ENCODE results near the gene GNG3. TPM values are rescaled to one million over a fixed set of nuclear protein-coding genes. Genes with fewer than 3 reads are reported as not detected.

GNG3 gene
- total RNA-seq (not detected), total RNA-seq (0 to 0.20 (median 0.06) reads per million in 29 experiments)
- total RNA-seq (2013): not detected

DNA sequence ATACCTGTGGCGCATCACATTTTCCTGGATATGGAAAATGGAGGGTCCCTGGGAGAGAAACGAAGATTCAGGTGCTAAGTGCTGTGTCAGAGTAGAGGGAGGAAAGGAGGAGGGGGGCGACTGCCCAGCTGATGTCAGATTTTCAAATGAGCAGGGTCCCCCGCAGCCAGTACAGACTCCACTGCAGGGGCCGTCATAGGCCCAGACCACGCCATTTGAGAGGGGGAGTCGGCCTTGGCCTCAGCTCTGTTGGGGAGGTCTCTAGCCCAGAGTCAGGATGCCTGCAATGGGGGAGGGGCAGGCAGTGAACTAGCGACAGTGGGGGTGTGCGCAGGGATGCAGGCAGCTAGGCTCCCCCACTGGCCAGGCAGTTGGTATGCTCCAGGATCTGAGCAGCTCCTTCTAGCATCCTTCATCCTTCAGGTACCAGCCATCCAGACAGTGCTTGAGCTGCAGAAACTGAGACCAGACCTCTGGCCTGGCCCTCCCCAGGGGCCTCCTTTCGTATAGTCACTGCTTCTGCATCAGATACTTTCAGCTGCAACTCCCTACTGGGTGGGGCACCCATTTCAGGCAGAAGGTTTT lies at the start of gene GNG3, which contains the start of gene BSCL2:
TSS of gene GNG3 (plus strand) at position 400 of the 585 bp plus-strand sequence. CDS start 620 bp downstream, outside the sequence.
TSS of gene BSCL2 (minus strand) at position 148 of the 585 bp plus-strand sequence. CDS start 229 bp downstream, outside the sequence.
- peaks cover 0 to 14% of the 10 kb centered on the region in 2 donors for H3K36me3 ChIP-seq (ENCODE audit: control insufficient read depth in 2 of 2, extremely low read depth in 1 of 2, insufficient read depth in 1 of 2, low read length in 1 of 2)
- H3K4me1 Mint-ChIP-seq: peaks cover 46 to 55% (median 50%) of the 10 kb centered on the region in 3 donors
- H3K4me3 Mint-ChIP-seq: peak within 1 kb of the TSS; percentile 88 to 97 (median 90)
- H3K9me3 ChIP-seq: no peaks in the 10 kb centered on the region
- no peaks in the 10 kb centered on the region for H3K27me3 Mint-ChIP-seq
- WGBS (ENCODE audit: insufficient coverage): 94% methylated on average over 5 of the region's 10 CpGs
- ATAC-seq (replicated peaks in 1 of 4) (no peak), DNase-seq (no peak)
- peak within 1 kb of the TSS; percentile 95 to 97 for H3K27ac Mint-ChIP-seq
- H3K36me3 Mint-ChIP-seq: peaks cover 11% of the 10 kb centered on the region
- ChIA-PET POLR2A (interaction anchor here (0.5 to 1.7 kb wide), 3 partner anchors 47 to 115 kb away, joined by 3 to 8 read pairs (median 4); partner anchors contain the start of genes TUT1 (in 1 of the 2) and ZBTB3 (in 1 of the 2)), CTCF (interaction anchor here (1.2 to 2.3 kb wide), 2 partner anchors 46 to 115 kb away, joined by 5 to 10 read pairs; partner anchors contain the start of genes TUT1 (in 1 of the 2) and ZBTB3 (in 1 of the 2))
- peaks cover 19 to 48% of the 10 kb centered on the region in 2 experiments for H3K4me1 ChIP-seq (ENCODE audit: control insufficient read depth in 1 of 2, extremely low read depth in 1 of 2, insufficient read depth in 2 of 2, low read length in 2 of 2)
- peak within 1 kb of the TSS; percentile 94 for H3K27ac ChIP-seq (ENCODE audit: low read length)
- no peaks in the 10 kb centered on the region for H3K9me3 Mint-ChIP-seq
- H3K27me3 ChIP-seq (replicated peaks in 1 of 2; ENCODE audit: control insufficient read depth in 2 of 2, extremely low read depth in 1 of 2, insufficient read depth in 2 of 2, low read length in 1 of 2): no peaks in the 10 kb centered on the region
- peak within 1 kb of the TSS; percentile 70 to 71 for H3K4me3 ChIP-seq (ENCODE audit: control insufficient read depth in 1 of 2, extremely low read depth in 1 of 2, low read length in 1 of 2)

DNA sequence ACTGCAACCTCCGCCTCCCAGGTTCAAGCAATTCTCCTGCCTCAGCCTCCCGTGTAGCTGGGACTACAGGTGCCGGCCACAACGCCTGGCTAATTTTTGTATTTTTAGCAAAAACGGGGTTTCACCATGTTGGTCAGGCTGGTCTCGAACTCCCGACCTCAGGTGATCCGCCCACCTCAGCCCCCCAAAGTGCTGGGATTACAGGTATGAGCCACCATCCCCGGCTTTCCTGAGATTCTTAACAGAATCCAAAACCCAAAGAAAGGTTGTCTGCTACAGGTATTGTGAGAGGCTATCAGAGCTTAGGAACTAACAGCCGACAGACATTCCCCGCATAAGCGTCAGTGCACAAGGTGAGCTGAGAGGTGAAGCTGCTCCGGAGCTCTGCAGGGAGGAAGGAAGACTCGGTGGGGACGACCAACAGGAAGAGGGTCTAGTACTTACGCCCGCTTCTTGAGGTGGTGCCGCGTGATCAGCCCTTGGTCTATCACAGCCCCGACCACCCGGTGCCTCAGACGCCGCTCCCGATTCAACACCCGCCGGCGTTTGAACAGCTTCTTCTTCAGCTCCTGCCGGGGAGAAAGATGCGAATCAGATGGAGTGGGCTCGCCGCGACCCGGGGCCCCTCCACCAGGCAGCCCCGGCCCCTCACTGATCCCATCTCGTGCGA lies 42.9 kb upstream of the GNG3 start:
- Histone ChIP-seq H3K4me1 (ENCODE audit: control insufficient read depth in 1 of 2, extremely low read depth in 1 of 2, insufficient read depth in 2 of 2, low read length in 2 of 2) (peaks cover 18 to 39% of the 10 kb centered on the region in 2 experiments), H3K9me3 (no peaks in the 10 kb centered on the region), H3K27me3 (replicated peaks in 1 of 2; ENCODE audit: control insufficient read depth in 2 of 2, extremely low read depth in 1 of 2, insufficient read depth in 2 of 2, low read length in 1 of 2) (peaks cover 0 to 3% of the 10 kb centered on the region in 2 experiments), H3K27ac (ENCODE audit: low read length) (peak overlapping the region; percentile 73), H3K36me3 (ENCODE audit: control insufficient read depth in 2 of 2, extremely low read depth in 1 of 2, insufficient read depth in 1 of 2, low read length in 1 of 2) (peaks cover 0 to 24% of the 10 kb centered on the region in 2 donors), H3K4me3 (ENCODE audit: control insufficient read depth in 1 of 2, extremely low read depth in 1 of 2, low read length in 1 of 2) (peak overlapping the region; percentile 97 to 99)
- ChIA-PET CTCF (interaction anchor here (0.6 to 1.9 kb wide), 22 partner anchors 10 to 240 kb away, joined by 3 to 26 read pairs (median 6); partner anchors contain the start of genes TUT1 (in 2 of the 2), B3GAT3 (in 1 of the 2), EEF1G (in 1 of the 2) and EML3 (in 1 of the 2)), POLR2A (interaction anchor here (0.5 to 3.7 kb wide), 39 partner anchors 9 to 1653 kb away, joined by 3 to 34 read pairs (median 6); partner anchors contain the start of genes HNRNPUL2 (in 2 of the 2), INTS5 (in 2 of the 2), MTA2 (in 2 of the 2) and TUT1 (in 2 of the 2))
- ATAC-seq (replicated peaks in 1 of 4): peak; percentile 58 to 68 (median 66)
- Mint-ChIP-seq H3K9me3 (no peaks in the 10 kb centered on the region), H3K36me3 (peaks cover 16% of the 10 kb centered on the region), H3K27ac (peak overlapping the region; percentile 93 to 94), H3K4me1 (peaks cover 31 to 40% (median 35%) of the 10 kb centered on the region in 3 donors), H3K4me3 (peak overlapping the region; percentile 93 to 95 (median 95)), H3K27me3 (no peaks in the 10 kb centered on the region)
- peak in 29 of 35 experiments; percentile 33 to 72 (median 54) for DNase-seq
- WGBS (ENCODE audit: insufficient coverage): 2% methylated on average over 33 of the region's 36 CpGs

DNA sequence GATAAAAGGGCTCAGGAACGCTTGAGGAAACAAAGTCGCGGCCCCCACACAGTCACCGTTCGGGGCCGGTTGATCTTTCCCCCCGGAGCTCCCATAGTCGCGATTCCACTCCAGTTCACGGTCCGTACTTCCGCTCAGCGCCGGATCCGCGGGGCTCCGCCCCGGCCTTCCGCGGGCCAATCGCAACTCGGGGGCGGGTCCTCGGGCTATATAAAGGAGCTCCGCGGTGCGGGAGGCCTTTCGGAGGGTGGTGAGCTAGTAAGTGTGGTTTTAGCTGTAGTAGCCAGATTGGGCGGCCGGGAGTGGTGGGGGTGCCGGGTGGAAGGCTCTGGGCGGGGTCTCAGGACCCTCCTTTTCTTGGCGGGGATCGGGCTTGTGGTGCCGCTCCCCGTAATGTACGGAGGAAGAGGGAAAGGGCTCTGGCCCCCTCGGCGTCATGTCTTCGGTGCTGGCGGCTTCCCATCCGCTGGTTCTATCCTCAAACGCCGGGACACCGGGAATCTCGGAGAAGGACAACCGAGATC lies 42.3 kb upstream of the GNG3 start, which contains the start of the genes C11orf98 and CSKMT:
TSS of gene C11orf98 (minus strand) at position 136 of the 524 bp plus-strand sequence. CDS start at position 95, 41 bp downstream.
TSS of gene CSKMT (plus strand) at position 238 of the 524 bp plus-strand sequence. CDS start 568 bp downstream, outside the sequence.
- ChIA-PET CTCF (interaction anchor here (0.7 to 1.9 kb wide), 21 partner anchors 9 to 240 kb away, joined by 3 to 26 read pairs (median 7); partner anchors contain the start of genes TUT1 (in 2 of the 2), B3GAT3 (in 1 of the 2), EEF1G (in 1 of the 2) and EML3 (in 1 of the 2)), POLR2A (interaction anchor here (0.5 to 3.7 kb wide), 45 partner anchors 8 to 1653 kb away, joined by 3 to 34 read pairs (median 5); partner anchors contain the start of genes HNRNPUL2 (in 2 of the 2), INTS5 (in 2 of the 2), MTA2 (in 2 of the 2) and TUT1 (in 2 of the 2))
- Mint-ChIP-seq H3K4me1 (peaks cover 33 to 44% (median 40%) of the 10 kb centered on the region in 3 donors), H3K4me3 (peak within 1 kb of the TSS; percentile 93 to 95 (median 95)), H3K27me3 (no peaks in the 10 kb centered on the region), H3K9me3 (no peaks in the 10 kb centered on the region), H3K27ac (peak within 1 kb of the TSS; percentile 93 to 94), H3K36me3 (peaks cover 16% of the 10 kb centered on the region)
- Histone ChIP-seq H3K4me3 (ENCODE audit: control insufficient read depth in 1 of 2, extremely low read depth in 1 of 2, low read length in 1 of 2) (peak within 1 kb of the TSS; percentile 97 to 99), H3K9me3 (no peaks in the 10 kb centered on the region), H3K4me1 (ENCODE audit: control insufficient read depth in 1 of 2, extremely low read depth in 1 of 2, insufficient read depth in 2 of 2, low read length in 2 of 2) (peaks cover 18 to 43% of the 10 kb centered on the region in 2 experiments), H3K27ac (ENCODE audit: low read length) (peak within 1 kb of the TSS; percentile 73), H3K36me3 (ENCODE audit: control insufficient read depth in 2 of 2, extremely low read depth in 1 of 2, insufficient read depth in 1 of 2, low read length in 1 of 2) (peaks cover 0 to 25% of the 10 kb centered on the region in 2 donors), H3K27me3 (replicated peaks in 1 of 2; ENCODE audit: control insufficient read depth in 2 of 2, extremely low read depth in 1 of 2, insufficient read depth in 2 of 2, low read length in 1 of 2) (peaks cover 0 to 3% of the 10 kb centered on the region in 2 experiments)
- peak; percentile 86 to 97 (median 93) for DNase-seq
- WGBS (ENCODE audit: insufficient coverage): under 1% methylated on average over 43 of the region's 47 CpGs
- ATAC-seq (replicated peaks in 1 of 4): peak; percentile 90 to 94 (median 92)

DNA sequence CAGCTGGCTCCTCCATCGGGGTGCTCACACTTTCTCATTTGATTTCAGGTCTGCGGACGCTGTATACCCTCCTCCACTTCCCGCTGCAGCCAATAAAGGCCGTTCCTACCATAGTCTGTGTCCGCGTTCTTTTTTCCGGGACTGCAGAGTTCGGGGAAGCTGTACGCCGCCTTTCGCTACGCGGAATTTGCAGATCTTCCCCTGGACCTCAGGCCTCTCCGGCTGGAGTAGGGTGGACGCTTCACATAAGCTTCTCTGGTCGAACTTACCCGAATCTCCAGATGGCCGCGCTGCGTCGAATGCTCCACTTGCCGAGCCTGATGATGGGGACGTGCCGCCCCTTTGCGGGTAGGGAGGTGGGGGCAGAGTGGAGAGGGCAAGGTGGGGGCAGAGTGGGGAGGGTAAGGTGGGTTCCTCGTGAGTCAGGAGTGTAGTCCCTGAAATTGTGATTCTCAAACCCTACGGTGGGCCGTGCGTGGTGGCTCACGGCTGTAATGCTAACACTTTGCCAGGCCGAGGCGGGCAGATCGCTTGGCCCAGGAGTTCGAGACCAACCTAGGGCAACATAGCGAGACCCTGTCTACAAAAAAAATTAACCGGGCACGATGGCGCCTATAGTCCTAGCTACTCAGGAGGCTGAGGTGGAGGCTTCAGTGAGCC lies 41.7 kb upstream of the GNG3 start:
- Mint-ChIP-seq H3K36me3 (peaks cover 16% of the 10 kb centered on the region), H3K9me3 (no peaks in the 10 kb centered on the region), H3K4me1 (peaks cover 39 to 49% (median 45%) of the 10 kb centered on the region in 3 donors), H3K27me3 (no peaks in the 10 kb centered on the region), H3K27ac (peak overlapping the region; percentile 93 to 94), H3K4me3 (peak overlapping the region; percentile 93 to 95 (median 95))
- Histone ChIP-seq H3K27ac (ENCODE audit: low read length) (peak overlapping the region; percentile 73), H3K9me3 (no peaks in the 10 kb centered on the region), H3K4me3 (ENCODE audit: control insufficient read depth in 1 of 2, extremely low read depth in 1 of 2, low read length in 1 of 2) (peak overlapping the region; percentile 97 to 99), H3K27me3 (replicated peaks in 1 of 2; ENCODE audit: control insufficient read depth in 2 of 2, extremely low read depth in 1 of 2, insufficient read depth in 2 of 2, low read length in 1 of 2) (peaks cover 0 to 3% of the 10 kb centered on the region in 2 experiments), H3K4me1 (ENCODE audit: control insufficient read depth in 1 of 2, extremely low read depth in 1 of 2, insufficient read depth in 2 of 2, low read length in 2 of 2) (peaks cover 18 to 47% of the 10 kb centered on the region in 2 experiments), H3K36me3 (ENCODE audit: control insufficient read depth in 2 of 2, extremely low read depth in 1 of 2, insufficient read depth in 1 of 2, low read length in 1 of 2) (peaks cover 0 to 25% of the 10 kb centered on the region in 2 donors)
- ChIA-PET CTCF (interaction anchor here (0.7 to 1.9 kb wide), 22 partner anchors 9 to 1638 kb away, joined by 3 to 26 read pairs (median 7); partner anchors contain the start of genes TUT1 (in 2 of the 2), B3GAT3 (in 1 of the 2), EEF1G (in 1 of the 2) and EML3 (in 1 of the 2)), POLR2A (interaction anchor here (0.6 to 3.7 kb wide), 39 partner anchors 8 to 204 kb away, joined by 3 to 34 read pairs (median 6); partner anchors contain the start of genes INTS5 (in 2 of the 2), MTA2 (in 2 of the 2), B3GAT3 (in 1 of the 2) and EEF1G (in 1 of the 2))
- peak in 32 of 35 experiments; percentile 11 to 69 (median 48) for DNase-seq
- WGBS (ENCODE audit: insufficient coverage): 3% methylated on average over 37 of the region's 39 CpGs
- ATAC-seq (replicated peaks in 1 of 4): peak; percentile 28 to 38 (median 34)

Data from T-cell (primary cell).